Fibroblast of pulmonary artery (primary cell): ENCODE results near the gene AMZ1.
A peak's percentile ranks its signal among the peaks of the same experiment; 100 is the strongest.

Experiments used
- DNase-seq: peaks from one replicate; pipeline ENCODE4 v3.0.0-alpha.2; 2010; ENCODE audit warnings: low read depth
- H3K4me3 ChIP-seq: replicated peaks from 2 replicates; pipeline ENCODE4 v1.5.1; 2011; ENCODE audit warnings: low read depth, mild to moderate bottlenecking, control low read depth, low read length, moderate library complexity
- CTCF ChIP-seq: IDR thresholded peaks from 2 replicates; pipeline ENCODE4 v1.5.1; 2011; ENCODE audit warnings: mild to moderate bottlenecking, control low read depth, low read length, inconsistent platforms; ENCODE audit errors: missing control alignments

AMZ1 gene

GRCh38 chr7:2754912-2755311 lies 66.9 kb downstream of the AMZ1 start:
- H3K4me3 ChIP-seq: no peak overlapping the region
- TF ChIP-seq CTCF: no peak
- DNase-seq: no peak

- TF ChIP-seq CTCF: no peak
- H3K4me3 ChIP-seq: no peak overlapping the region
- no peak for DNase-seq
Observed at GRCh38 chr7:2755531-2755930, 67.5 kb downstream of the AMZ1 start.

- peak overlapping the region; percentile 20 for H3K4me3 ChIP-seq
- no peak for DNase-seq
- TF ChIP-seq CTCF: no peak
Observed at GRCh38 chr7:2757361-2757903, 69.4 kb downstream of the AMZ1 start.

- peak; percentile 97 for DNase-seq
- TF ChIP-seq CTCF: no peak
- peak overlapping the region; percentile 36 for H3K4me3 ChIP-seq
Observed at GRCh38 chr7:2757904-2758672, 70.1 kb downstream of the AMZ1 start.

GRCh38 chr7:2758673-2759616 lies 70.9 kb downstream of the AMZ1 start:
- peak overlapping the region; percentile 36 for H3K4me3 ChIP-seq
- no peak for TF ChIP-seq CTCF
- no peak for DNase-seq

GRCh38 chr7:2759736-2760097 lies 71.7 kb downstream of the AMZ1 start:
- DNase-seq: no peak
- no peak for TF ChIP-seq CTCF
- H3K4me3 ChIP-seq: no peak overlapping the region
